ENCODE data around the gene COPZ2.
"Not testable (repeated sequence)": the region's sequence is repeated elsewhere in the genome, so short reads cannot be mapped to it uniquely, and the experiment has no call there.

The COPZ2 gene

GRCh38 chr17:48022901-48023300, 14.7 kb downstream of the COPZ2 start:
- H3K4ac ChIP-seq (ENCODE audit: low read depth, low read length): no peak overlapping the region
- H2BK120ac ChIP-seq (ENCODE audit: low read depth, low read length): no peak overlapping the region
- no peak for DNase-seq
- no peaks in the 10 kb centered on the region for H3K36me3 ChIP-seq (ENCODE audit: control insufficient read depth, insufficient read depth, low read length)
- no peak overlapping the region for H2BK5ac ChIP-seq (ENCODE audit: low read length)
- H3K9ac ChIP-seq (ENCODE audit: low read length): no peak overlapping the region
- no peaks in the 10 kb centered on the region for H3K79me1 ChIP-seq (ENCODE audit: low read length)
- H4K5ac ChIP-seq (ENCODE audit: low read length): no peak overlapping the region
- no peak overlapping the region for H2AK5ac ChIP-seq (ENCODE audit: low read length)
- no peak overlapping the region for H3K4me3 ChIP-seq (ENCODE audit: low read length)
- H4K8ac ChIP-seq (ENCODE audit: low read depth, low read length): no peak overlapping the region
- no peak overlapping the region for H2BK15ac ChIP-seq (replicated peaks; ENCODE audit: low read depth)
- no peak overlapping the region for H3K4me2 ChIP-seq (ENCODE audit: low read length)
- peaks cover 2% of the 10 kb centered on the region for H3K4me1 ChIP-seq (ENCODE audit: control insufficient read depth, low read depth, low read length)
- no peaks in the 10 kb centered on the region for H3K27me3 ChIP-seq (ENCODE audit: insufficient read depth, low read length, poor library complexity)
- WGBS (ENCODE audit: extremely low coverage, insufficient coverage, low lambda C conversion rate): 100% methylated on average over 1 of the region's 6 CpGs
- H3K23ac ChIP-seq (ENCODE audit: low read length): no peak overlapping the region
- H3K27ac ChIP-seq (ENCODE audit: low read depth, low read length): no peak overlapping the region
- no peak overlapping the region for H3K18ac ChIP-seq (ENCODE audit: low read length)
- no peaks in the 10 kb centered on the region for H3K79me2 ChIP-seq (ENCODE audit: control insufficient read depth, insufficient read depth, low read length)
- H3K56ac ChIP-seq (ENCODE audit: low read length): no peak overlapping the region

DNA sequence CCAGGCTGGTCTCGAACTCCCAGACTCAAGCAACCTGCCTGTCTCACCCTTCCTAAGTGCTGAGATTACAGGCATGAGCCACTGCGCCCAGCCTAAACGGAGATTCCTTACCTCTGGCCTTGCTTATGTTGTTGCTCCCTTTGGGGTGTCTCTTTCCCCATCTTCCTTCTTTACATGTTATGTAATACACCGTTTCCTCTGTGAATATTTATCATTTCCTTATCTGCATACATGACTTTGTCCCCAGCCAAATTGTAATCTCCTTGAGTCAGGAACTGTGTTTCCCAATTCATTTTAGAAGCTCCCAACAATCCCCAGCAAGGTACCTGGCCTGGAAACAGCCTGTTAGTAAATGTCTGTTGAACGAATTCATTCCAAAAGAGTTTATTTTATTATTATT, 15.7 kb downstream of the COPZ2 start:
- no peak overlapping the region for H2BK15ac ChIP-seq (replicated peaks; ENCODE audit: low read depth)
- H3K56ac ChIP-seq (ENCODE audit: low read length): no peak overlapping the region
- H3K18ac ChIP-seq (ENCODE audit: low read length): no peak overlapping the region
- H3K4me3 ChIP-seq (ENCODE audit: low read length): no peak overlapping the region
- H3K27ac ChIP-seq (ENCODE audit: low read depth, low read length): no peak overlapping the region
- H3K27me3 ChIP-seq (ENCODE audit: insufficient read depth, low read length, poor library complexity): no peaks in the 10 kb centered on the region
- no peaks in the 10 kb centered on the region for H3K79me1 ChIP-seq (ENCODE audit: low read length)
- no peak overlapping the region for H3K4ac ChIP-seq (ENCODE audit: low read depth, low read length)
- no peak for DNase-seq
- no CpG with 5 or more reads among the region's 5 CpGs for WGBS (ENCODE audit: extremely low coverage, insufficient coverage, low lambda C conversion rate)
- no peak overlapping the region for H3K4me2 ChIP-seq (ENCODE audit: low read length)
- H3K4me1 ChIP-seq (ENCODE audit: control insufficient read depth, low read depth, low read length): peaks cover 2% of the 10 kb centered on the region
- no peak overlapping the region for H2BK5ac ChIP-seq (ENCODE audit: low read length)
- H4K5ac ChIP-seq (ENCODE audit: low read length): no peak overlapping the region
- no peak overlapping the region for H3K23ac ChIP-seq (ENCODE audit: low read length)
- no peak overlapping the region for H2AK5ac ChIP-seq (ENCODE audit: low read length)
- no peak overlapping the region for H4K8ac ChIP-seq (ENCODE audit: low read depth, low read length)
- H3K79me2 ChIP-seq (ENCODE audit: control insufficient read depth, insufficient read depth, low read length): no peaks in the 10 kb centered on the region
- H2BK120ac ChIP-seq (ENCODE audit: low read depth, low read length): no peak overlapping the region
- no peak overlapping the region for H3K9ac ChIP-seq (ENCODE audit: low read length)
- no peaks in the 10 kb centered on the region for H3K36me3 ChIP-seq (ENCODE audit: control insufficient read depth, insufficient read depth, low read length)

GRCh38 chr17:48017817-48018158, 19.8 kb downstream of the COPZ2 start:
- not testable (repeated sequence) for H2BK120ac ChIP-seq (ENCODE audit: low read depth, low read length); H3K4me2 ChIP-seq (ENCODE audit: low read length); H4K8ac ChIP-seq (ENCODE audit: low read depth, low read length); H3K4ac ChIP-seq (ENCODE audit: low read depth, low read length); H3K27me3 ChIP-seq (ENCODE audit: insufficient read depth, low read length, poor library complexity); H2AK5ac ChIP-seq (ENCODE audit: low read length); H3K23ac ChIP-seq (ENCODE audit: low read length); H3K79me1 ChIP-seq (ENCODE audit: low read length); H3K4me3 ChIP-seq (ENCODE audit: low read length); H3K9ac ChIP-seq (ENCODE audit: low read length); H3K27ac ChIP-seq (ENCODE audit: low read depth, low read length); H3K56ac ChIP-seq (ENCODE audit: low read length); H3K4me1 ChIP-seq (ENCODE audit: control insufficient read depth, low read depth, low read length); DNase-seq; H4K5ac ChIP-seq (ENCODE audit: low read length); H3K36me3 ChIP-seq (ENCODE audit: control insufficient read depth, insufficient read depth, low read length); H2BK5ac ChIP-seq (ENCODE audit: low read length); H2BK15ac ChIP-seq (replicated peaks; ENCODE audit: low read depth); H3K18ac ChIP-seq (ENCODE audit: low read length); H3K79me2 ChIP-seq (ENCODE audit: control insufficient read depth, insufficient read depth, low read length)
- WGBS (ENCODE audit: extremely low coverage, insufficient coverage, low lambda C conversion rate): no CpG with 5 or more reads among the region's 4 CpGs

DNA sequence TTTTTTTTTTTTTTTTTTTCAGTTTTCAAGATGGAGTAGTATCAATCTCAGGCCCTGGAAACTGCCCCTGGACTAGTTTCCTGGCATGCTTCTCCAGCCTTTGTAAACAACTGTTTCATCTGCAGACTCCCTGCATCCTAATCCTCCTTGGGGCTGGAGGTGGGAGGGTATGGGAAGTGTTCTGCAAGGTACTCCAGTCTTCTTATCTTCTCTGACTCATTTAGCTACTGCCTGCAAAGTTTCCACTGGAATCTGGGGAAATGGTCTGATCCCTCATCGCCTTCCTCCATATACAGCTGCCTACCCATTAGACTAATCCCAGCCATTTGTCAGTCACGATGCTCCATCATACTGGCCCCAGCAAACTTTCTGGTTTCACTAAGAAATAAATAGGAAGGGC, 21.5 kb downstream of the COPZ2 start:
- Histone ChIP-seq H2BK120ac (ENCODE audit: low read depth, low read length) (no peak overlapping the region), H3K4me3 (ENCODE audit: low read length) (no peak overlapping the region), H3K79me2 (ENCODE audit: control insufficient read depth, insufficient read depth, low read length) (no peaks in the 10 kb centered on the region), H2BK15ac (replicated peaks; ENCODE audit: low read depth) (no peak overlapping the region), H2AK5ac (ENCODE audit: low read length) (no peak overlapping the region), H3K79me1 (ENCODE audit: low read length) (no peaks in the 10 kb centered on the region), H3K27me3 (ENCODE audit: insufficient read depth, low read length, poor library complexity) (no peaks in the 10 kb centered on the region), H3K56ac (ENCODE audit: low read length) (no peak overlapping the region), H3K9ac (ENCODE audit: low read length) (no peak overlapping the region), H3K27ac (ENCODE audit: low read depth, low read length) (no peak overlapping the region), H2BK5ac (ENCODE audit: low read length) (no peak overlapping the region), H3K18ac (ENCODE audit: low read length) (no peak overlapping the region), H4K8ac (ENCODE audit: low read depth, low read length) (no peak overlapping the region), H4K5ac (ENCODE audit: low read length) (no peak overlapping the region), H3K36me3 (ENCODE audit: control insufficient read depth, insufficient read depth, low read length) (no peaks in the 10 kb centered on the region), H3K4me2 (ENCODE audit: low read length) (no peak overlapping the region), H3K4ac (ENCODE audit: low read depth, low read length) (no peak overlapping the region), H3K23ac (ENCODE audit: low read length) (no peak overlapping the region), H3K4me1 (ENCODE audit: control insufficient read depth, low read depth, low read length) (no peaks in the 10 kb centered on the region)
- no CpG with 5 or more reads among the region's 2 CpGs for WGBS (ENCODE audit: extremely low coverage, insufficient coverage, low lambda C conversion rate)
- peak; percentile 71 for DNase-seq

GRCh38 chr17:48014595-48015111, 22.9 kb downstream of the COPZ2 start:
- DNase-seq: no peak
- no peaks in the 10 kb centered on the region for H3K79me2 ChIP-seq (ENCODE audit: control insufficient read depth, insufficient read depth, low read length)
- H3K56ac ChIP-seq (ENCODE audit: low read length): no peak overlapping the region
- H4K8ac ChIP-seq (ENCODE audit: low read depth, low read length): no peak overlapping the region
- H3K23ac ChIP-seq (ENCODE audit: low read length): no peak overlapping the region
- H2AK5ac ChIP-seq (ENCODE audit: low read length): no peak overlapping the region
- H3K9ac ChIP-seq (ENCODE audit: low read length): no peak overlapping the region
- no peaks in the 10 kb centered on the region for H3K4me1 ChIP-seq (ENCODE audit: control insufficient read depth, low read depth, low read length)
- H3K36me3 ChIP-seq (ENCODE audit: control insufficient read depth, insufficient read depth, low read length): no peaks in the 10 kb centered on the region
- H2BK15ac ChIP-seq (replicated peaks; ENCODE audit: low read depth): no peak overlapping the region
- H2BK5ac ChIP-seq (ENCODE audit: low read length): no peak overlapping the region
- H2BK120ac ChIP-seq (ENCODE audit: low read depth, low read length): no peak overlapping the region
- H3K18ac ChIP-seq (ENCODE audit: low read length): no peak overlapping the region
- no peaks in the 10 kb centered on the region for H3K27me3 ChIP-seq (ENCODE audit: insufficient read depth, low read length, poor library complexity)
- H3K79me1 ChIP-seq (ENCODE audit: low read length): no peaks in the 10 kb centered on the region
- no peak overlapping the region for H3K4me2 ChIP-seq (ENCODE audit: low read length)
- H3K27ac ChIP-seq (ENCODE audit: low read depth, low read length): no peak overlapping the region
- no CpG with 5 or more reads among the region's 8 CpGs for WGBS (ENCODE audit: extremely low coverage, insufficient coverage, low lambda C conversion rate)
- H4K5ac ChIP-seq (ENCODE audit: low read length): no peak overlapping the region
- no peak overlapping the region for H3K4ac ChIP-seq (ENCODE audit: low read depth, low read length)
- H3K4me3 ChIP-seq (ENCODE audit: low read length): no peak overlapping the region

DNA sequence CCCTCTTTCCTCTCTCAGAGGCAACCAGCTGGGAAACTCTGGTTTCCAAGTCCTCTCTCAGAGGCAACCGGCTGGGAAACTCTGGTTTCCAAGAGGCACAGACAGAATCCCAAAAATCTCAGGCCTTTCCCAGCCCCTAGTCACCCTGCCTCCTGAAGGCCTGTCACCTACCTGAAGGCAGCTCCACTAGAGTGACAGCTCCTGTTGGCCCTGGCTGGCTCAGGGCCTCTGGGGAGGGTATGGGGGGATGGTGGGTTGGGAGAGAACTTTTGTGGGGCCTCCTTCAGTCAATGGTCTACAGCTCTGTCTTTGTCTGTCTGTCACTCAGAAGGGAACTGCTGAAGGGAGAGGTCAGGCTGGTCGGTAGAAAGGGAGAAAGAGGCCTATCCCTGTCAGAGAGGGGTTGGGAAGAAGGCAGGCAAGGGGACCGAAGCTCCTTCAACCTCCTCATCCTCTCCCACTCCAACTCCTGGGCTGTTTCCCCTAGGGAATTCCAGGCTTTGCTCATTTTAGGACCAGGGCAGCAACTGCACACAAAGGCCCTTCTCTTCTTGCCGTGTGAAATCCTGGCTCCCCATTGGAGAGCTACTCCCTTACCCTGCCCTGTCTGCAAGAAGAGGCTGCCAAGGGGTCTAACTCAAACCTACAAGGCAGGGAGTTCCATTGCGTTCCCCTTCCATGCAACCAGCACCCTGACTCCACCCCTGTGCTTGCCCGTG, 23.6 kb downstream of the COPZ2 start:
- no peak overlapping the region for H2BK15ac ChIP-seq (replicated peaks; ENCODE audit: low read depth)
- H3K56ac ChIP-seq (ENCODE audit: low read length): no peak overlapping the region
- no peak overlapping the region for H3K23ac ChIP-seq (ENCODE audit: low read length)
- no peak overlapping the region for H4K5ac ChIP-seq (ENCODE audit: low read length)
- DNase-seq: no peak
- H3K9ac ChIP-seq (ENCODE audit: low read length): no peak overlapping the region
- H2BK5ac ChIP-seq (ENCODE audit: low read length): no peak overlapping the region
- H3K4me1 ChIP-seq (ENCODE audit: control insufficient read depth, low read depth, low read length): no peaks in the 10 kb centered on the region
- no peaks in the 10 kb centered on the region for H3K79me2 ChIP-seq (ENCODE audit: control insufficient read depth, insufficient read depth, low read length)
- no peak overlapping the region for H2AK5ac ChIP-seq (ENCODE audit: low read length)
- H3K79me1 ChIP-seq (ENCODE audit: low read length): no peaks in the 10 kb centered on the region
- no peak overlapping the region for H4K8ac ChIP-seq (ENCODE audit: low read depth, low read length)
- WGBS (ENCODE audit: extremely low coverage, insufficient coverage, low lambda C conversion rate): no CpG with 5 or more reads among the region's 6 CpGs
- no peaks in the 10 kb centered on the region for H3K27me3 ChIP-seq (ENCODE audit: insufficient read depth, low read length, poor library complexity)
- H3K18ac ChIP-seq (ENCODE audit: low read length): no peak overlapping the region
- no peak overlapping the region for H3K4me2 ChIP-seq (ENCODE audit: low read length)
- H2BK120ac ChIP-seq (ENCODE audit: low read depth, low read length): no peak overlapping the region
- H3K36me3 ChIP-seq (ENCODE audit: control insufficient read depth, insufficient read depth, low read length): no peaks in the 10 kb centered on the region
- H3K27ac ChIP-seq (ENCODE audit: low read depth, low read length): no peak overlapping the region
- no peak overlapping the region for H3K4ac ChIP-seq (ENCODE audit: low read depth, low read length)
- H3K4me3 ChIP-seq (ENCODE audit: low read length): no peak overlapping the region

All from mesendoderm (in vitro differentiated cells).